ENCODE results near the gene HMMR.

GRCh38 chr5:163504079-163504931, 43.9 kb downstream of the HMMR start:
- TF ChIP-seq CTCF (conservative IDR thresholded peaks at IDR 0.05; ENCODE audit: low read depth in 2 of 2), result no peak
- TF ChIP-seq EZH2 (IDR thresholded peaks at IDR 0.05; ENCODE audit: low read depth, unreplicated experiment), result no peak
- TF ChIP-seq POLR2AphosphoS5 (IDR thresholded peaks at IDR 0.05; ENCODE audit: low read depth), result peak; percentile 48
- no peak for TF ChIP-seq EZH2phosphoT487 (IDR thresholded peaks at IDR 0.05; ENCODE audit: unreplicated experiment)
- no peak for TF ChIP-seq JUNB (IDR thresholded peaks at IDR 0.05; ENCODE audit: unreplicated experiment)
- TF ChIP-seq REST (IDR thresholded peaks at IDR 0.05; ENCODE audit: unreplicated experiment), result no peak
- TF ChIP-seq STAT1 (IDR thresholded peaks at IDR 0.05; ENCODE audit: unreplicated experiment), result no peak
- TF ChIP-seq, protein P1, sequence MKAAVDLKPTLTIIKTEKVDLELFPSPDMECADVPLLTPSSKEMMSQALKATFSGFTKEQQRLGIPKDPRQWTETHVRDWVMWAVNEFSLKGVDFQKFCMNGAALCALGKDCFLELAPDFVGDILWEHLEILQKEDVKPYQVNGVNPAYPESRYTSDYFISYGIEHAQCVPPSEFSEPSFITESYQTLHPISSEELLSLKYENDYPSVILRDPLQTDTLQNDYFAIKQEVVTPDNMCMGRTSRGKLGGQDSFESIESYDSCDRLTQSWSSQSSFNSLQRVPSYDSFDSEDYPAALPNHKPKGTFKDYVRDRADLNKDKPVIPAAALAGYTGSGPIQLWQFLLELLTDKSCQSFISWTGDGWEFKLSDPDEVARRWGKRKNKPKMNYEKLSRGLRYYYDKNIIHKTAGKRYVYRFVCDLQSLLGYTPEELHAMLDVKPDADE (IDR thresholded peaks at IDR 0.05), result no peak

Data from GM23338 (cell line).